Muscle layer of duodenum (tissue), 2 donors: ENCODE results near the gene CCDC93.

ENCODE experiments used
- H3K27ac ChIP-seq: one replicate; pipeline ENCODE4 v1.7.0; 2013; ENCODE audit warnings: mild to moderate bottlenecking, low read length
- H3K27me3 ChIP-seq: one replicate; pipeline ENCODE4 v1.7.0; 2013; ENCODE audit warnings: low read depth, mild to moderate bottlenecking, control low read depth, low read length
- H3K36me3 ChIP-seq, 2 donors: one replicate each; pipeline ENCODE4 v1.7.0; 2013; ENCODE audit warnings: low read length in 2 of 2, control low read depth in 1 of 2, mild to moderate bottlenecking in 1 of 2; ENCODE audit not compliant: insufficient read depth in 2 of 2, control insufficient read depth in 1 of 2
- H3K4me1 ChIP-seq, 2 donors: one replicate each; pipeline ENCODE4 v1.7.0; 2013; ENCODE audit warnings: low read length in 2 of 2, mild to moderate bottlenecking in 2 of 2, control low read depth in 1 of 2, moderate library complexity in 1 of 2; ENCODE audit not compliant: insufficient read depth in 2 of 2, control insufficient read depth in 1 of 2
- H3K4me3 ChIP-seq, 2 donors: one replicate each; pipeline ENCODE4 v1.7.0; 2013; ENCODE audit warnings: low read length in 2 of 2, low read depth in 1 of 2, mild to moderate bottlenecking in 1 of 2
- H3K9me3 ChIP-seq, 2 donors: one replicate each; pipeline ENCODE4 v1.7.0; 2013; ENCODE audit warnings: low read length in 2 of 2, control low read depth in 1 of 2, mild to moderate bottlenecking in 1 of 2; ENCODE audit not compliant: control insufficient read depth in 1 of 2
- donor health status: healthy.

Gene CCDC93

DNA sequence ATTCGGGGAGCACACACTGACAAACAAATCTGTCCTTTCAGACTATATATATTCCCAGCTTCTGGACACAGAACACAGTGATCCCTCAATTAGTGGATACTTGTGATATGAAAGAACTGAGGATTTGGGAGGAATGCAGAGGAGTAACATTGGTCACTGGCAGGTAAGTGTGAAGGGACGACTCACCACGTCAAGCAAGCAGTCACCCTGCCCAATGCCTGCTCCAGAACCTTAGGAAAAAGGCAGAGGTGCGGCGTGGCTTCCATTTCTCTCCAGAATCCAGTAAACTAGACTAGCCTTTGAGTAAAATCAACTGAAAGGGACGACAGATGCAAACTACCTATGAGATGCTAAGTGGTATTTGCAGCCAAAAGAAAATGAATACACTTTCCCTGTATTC, 1.1 kb downstream of the CCDC93 start:
- Histone ChIP-seq H3K4me1 (peaks cover 0 to 23% of the 10 kb centered on the region in 2 donors), H3K27me3 (no peaks in the 10 kb centered on the region), H3K4me3 (peak overlapping the region; percentile 74 to 99), H3K27ac (no peak overlapping the region), H3K9me3 (no peaks in the 10 kb centered on the region), H3K36me3 (peaks cover 9 to 15% of the 10 kb centered on the region in 2 donors)

DNA sequence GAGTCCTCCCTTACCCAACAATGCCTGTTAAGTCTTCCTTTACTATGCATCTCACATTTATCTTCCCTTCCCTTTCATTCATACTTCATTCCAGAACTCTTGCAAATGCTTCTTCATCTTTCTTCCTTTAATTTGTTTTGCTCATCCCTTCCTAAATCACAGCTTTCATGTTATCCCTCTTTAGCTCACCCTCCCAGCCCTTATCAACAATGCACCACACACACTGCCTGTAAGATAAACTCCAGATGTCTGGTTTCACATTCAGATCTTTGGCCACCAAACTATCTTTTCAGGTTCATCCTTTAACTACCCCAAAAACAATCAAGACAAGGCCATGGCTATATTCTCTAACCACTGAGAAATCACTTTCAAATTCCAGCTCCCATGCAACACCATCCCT, 3.4 kb downstream of the CCDC93 start:
- Histone ChIP-seq H3K36me3 (peaks cover 21 to 35% of the 10 kb centered on the region in 2 donors), H3K4me1 (peaks cover 0 to 23% of the 10 kb centered on the region in 2 donors), H3K9me3 (no peaks in the 10 kb centered on the region), H3K4me3 (no peak overlapping the region), H3K27ac (no peak overlapping the region), H3K27me3 (no peaks in the 10 kb centered on the region)

DNA sequence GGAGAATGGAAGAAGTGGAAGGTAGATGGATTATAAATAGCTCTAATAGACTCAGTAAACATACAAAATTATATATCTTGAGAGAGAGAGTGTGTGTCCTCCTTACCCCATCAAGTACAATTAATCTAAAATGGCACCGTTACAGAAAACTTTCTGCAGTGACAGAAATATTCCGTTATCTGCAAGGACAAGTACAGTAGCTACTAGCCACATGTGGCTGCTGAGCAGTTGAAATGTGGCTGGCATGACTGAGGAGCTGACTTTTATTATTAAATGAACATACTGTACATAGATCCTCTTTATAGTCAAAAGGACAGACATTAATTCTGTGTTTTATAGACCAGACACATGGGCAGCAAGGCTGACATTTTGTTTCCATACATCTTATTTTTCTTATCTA, 7.0 kb downstream of the CCDC93 start:
- H3K27me3 ChIP-seq, result no peaks in the 10 kb centered on the region
- no peaks in the 10 kb centered on the region for H3K9me3 ChIP-seq
- H3K36me3 ChIP-seq, result peaks cover 47 to 51% of the 10 kb centered on the region in 2 donors
- no peak overlapping the region for H3K27ac ChIP-seq
- peaks cover 0 to 17% of the 10 kb centered on the region in 2 donors for H3K4me1 ChIP-seq
- H3K4me3 ChIP-seq, result no peak overlapping the region

DNA sequence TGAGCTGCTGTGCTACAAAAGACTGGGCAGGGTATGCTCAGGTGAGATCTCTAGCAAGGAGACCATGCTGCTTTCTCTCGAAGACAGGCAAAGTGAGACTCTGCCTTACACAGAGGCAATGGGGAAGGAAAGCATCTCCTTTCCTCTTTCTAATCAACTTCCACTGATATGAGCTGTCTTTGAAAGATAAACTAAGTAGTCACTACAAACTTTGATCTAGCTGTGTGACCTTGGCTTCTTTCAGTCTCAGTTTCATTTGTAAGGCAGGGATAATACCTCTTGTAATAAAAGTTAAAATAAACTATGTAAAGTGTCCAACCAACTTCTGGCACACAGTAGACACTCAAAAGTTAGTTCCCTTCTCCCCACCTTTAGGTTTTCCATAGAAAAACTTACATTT, 7.5 kb downstream of the CCDC93 start:
- peaks cover 0 to 12% of the 10 kb centered on the region in 2 donors for H3K4me1 ChIP-seq
- H3K9me3 ChIP-seq, result no peaks in the 10 kb centered on the region
- no peak overlapping the region for H3K4me3 ChIP-seq
- no peak overlapping the region for H3K27ac ChIP-seq
- H3K27me3 ChIP-seq, result no peaks in the 10 kb centered on the region
- peaks cover 52 to 57% of the 10 kb centered on the region in 2 donors for H3K36me3 ChIP-seq

DNA sequence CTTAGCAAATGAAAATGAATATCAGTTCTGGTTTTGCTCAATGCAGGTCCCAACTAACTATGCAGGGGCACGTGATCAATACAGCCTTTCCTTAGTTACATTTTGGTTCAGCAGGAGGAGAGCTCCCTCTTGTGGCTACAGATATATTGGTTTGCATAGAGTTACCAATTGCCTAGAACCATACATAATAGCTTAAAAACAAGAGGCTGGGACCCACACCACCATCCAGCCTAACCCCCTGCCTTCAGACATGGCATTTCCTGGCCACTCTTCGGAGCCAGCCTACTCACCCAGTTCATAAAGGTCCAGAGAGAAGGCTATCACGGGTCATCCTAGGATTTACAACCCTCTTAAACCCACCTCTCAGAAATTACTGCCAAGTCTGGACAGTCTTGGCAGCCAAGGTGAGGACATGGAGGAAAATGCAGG, 10.5 kb downstream of the CCDC93 start:
- H3K27ac ChIP-seq, result no peak overlapping the region
- H3K4me3 ChIP-seq, result no peak overlapping the region
- peaks cover 68 to 75% of the 10 kb centered on the region in 2 donors for H3K36me3 ChIP-seq
- H3K27me3 ChIP-seq, result no peaks in the 10 kb centered on the region
- peaks cover 0 to 12% of the 10 kb centered on the region in 2 donors for H3K4me1 ChIP-seq
- H3K9me3 ChIP-seq, result no peaks in the 10 kb centered on the region

DNA sequence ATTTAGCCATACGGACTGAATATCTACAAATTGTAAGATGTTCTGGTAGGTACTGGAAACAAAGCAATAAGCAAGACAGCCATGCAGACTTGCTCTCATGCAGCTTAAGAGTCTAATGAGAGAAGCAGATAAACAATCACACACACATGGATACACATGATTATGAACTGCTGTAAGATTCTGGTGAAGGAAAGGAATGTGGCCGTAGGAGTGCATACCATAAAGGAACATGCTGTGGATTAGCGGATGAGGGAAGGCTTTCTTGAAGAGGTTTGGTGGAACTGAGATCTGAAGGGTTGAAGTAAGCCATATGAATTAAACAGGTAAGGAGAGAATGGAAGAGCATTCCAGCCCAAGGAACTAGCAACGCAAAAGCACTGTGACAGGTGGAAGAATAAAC, 13.8 kb downstream of the CCDC93 start:
- no peak overlapping the region for H3K27ac ChIP-seq
- H3K36me3 ChIP-seq, result peaks cover 62 to 80% of the 10 kb centered on the region in 2 donors

DNA sequence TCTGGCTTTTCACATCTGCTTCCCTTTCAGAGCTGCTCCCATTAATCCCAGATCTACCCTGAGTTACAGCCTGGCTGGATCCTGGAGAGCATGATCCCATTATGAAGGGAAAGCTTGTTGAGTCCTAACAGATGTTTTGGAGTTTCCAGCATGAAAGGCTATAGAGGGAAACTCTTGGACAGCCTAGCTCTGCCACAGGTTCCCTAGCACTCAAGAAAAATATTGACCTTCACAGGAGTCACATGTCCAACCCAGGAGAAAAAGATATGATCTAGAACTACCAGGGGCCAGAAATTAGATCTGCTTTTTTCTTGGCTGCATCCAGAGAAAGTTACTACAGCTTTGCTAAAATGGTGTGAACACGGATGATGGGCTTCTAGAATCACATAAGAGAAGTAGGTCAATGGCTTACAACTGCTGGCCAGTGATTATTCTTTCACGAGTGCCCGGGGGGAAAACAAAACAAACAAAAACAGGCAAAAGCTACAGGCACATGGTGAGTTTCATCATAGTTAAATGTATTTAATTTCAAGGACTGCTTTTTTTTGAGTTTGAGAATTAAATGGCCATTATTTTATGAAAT, 15.9 kb downstream of the CCDC93 start:
- Histone ChIP-seq H3K4me3 (no peak overlapping the region), H3K27me3 (no peaks in the 10 kb centered on the region), H3K27ac (no peak overlapping the region), H3K9me3 (no peaks in the 10 kb centered on the region), H3K4me1 (peaks cover 0 to 4% of the 10 kb centered on the region in 2 donors), H3K36me3 (peaks cover 66 to 82% of the 10 kb centered on the region in 2 donors)

More for the DNA sequence above, 13.8 kb downstream of the CCDC93 start:
- H3K4me1 ChIP-seq, result peaks cover 0 to 12% of the 10 kb centered on the region in 2 donors
- H3K4me3 ChIP-seq, result no peak overlapping the region
- no peaks in the 10 kb centered on the region for H3K9me3 ChIP-seq
- H3K27me3 ChIP-seq, result no peaks in the 10 kb centered on the region

DNA sequence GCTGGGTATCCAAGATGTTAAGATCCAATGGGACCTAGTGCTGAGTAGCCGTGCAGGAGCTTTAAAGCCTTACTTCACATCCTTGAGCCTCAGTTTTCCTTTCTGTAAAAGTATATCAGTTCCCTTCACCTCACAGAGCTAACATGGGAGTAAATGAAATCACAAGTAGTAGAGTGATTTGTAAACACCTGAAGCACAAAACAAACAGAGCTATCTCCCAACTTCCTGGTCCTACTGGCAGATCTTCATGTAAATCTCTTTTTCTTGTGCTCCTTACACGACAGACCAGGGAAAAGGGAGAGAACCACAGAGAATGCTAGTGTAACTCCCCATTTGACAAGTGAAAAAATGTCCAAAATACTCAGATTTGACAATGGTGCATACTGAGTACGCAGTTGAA, 17.3 kb downstream of the CCDC93 start:
- peaks cover 64 to 77% of the 10 kb centered on the region in 2 donors for H3K36me3 ChIP-seq
- no peaks in the 10 kb centered on the region for H3K9me3 ChIP-seq
- H3K27ac ChIP-seq, result no peak overlapping the region
- H3K27me3 ChIP-seq, result no peaks in the 10 kb centered on the region
- H3K4me3 ChIP-seq, result no peak overlapping the region
- H3K4me1 ChIP-seq, result no peaks in the 10 kb centered on the region

DNA sequence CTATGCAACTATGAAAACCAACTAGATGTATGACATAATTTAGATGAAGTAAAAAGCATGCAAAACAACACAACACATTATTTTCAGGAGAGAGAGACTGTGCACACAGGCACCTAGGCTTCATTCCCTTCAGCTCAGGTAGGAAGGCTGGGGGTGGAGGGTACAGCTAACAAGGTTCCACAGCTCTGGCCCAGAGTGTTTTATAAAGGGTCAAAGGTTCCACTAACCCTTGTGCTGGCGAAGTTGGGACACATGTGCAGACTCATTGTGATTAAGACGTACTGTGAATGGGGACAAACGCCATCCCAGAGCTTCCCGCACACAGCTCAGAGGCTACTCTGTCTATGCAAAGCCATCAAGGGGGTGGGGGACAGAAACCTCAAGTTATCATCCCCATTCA, 19.1 kb downstream of the CCDC93 start:
- no peak overlapping the region for H3K4me3 ChIP-seq
- H3K27me3 ChIP-seq, result no peaks in the 10 kb centered on the region
- peaks cover 62 to 70% of the 10 kb centered on the region in 2 donors for H3K36me3 ChIP-seq

DNA sequence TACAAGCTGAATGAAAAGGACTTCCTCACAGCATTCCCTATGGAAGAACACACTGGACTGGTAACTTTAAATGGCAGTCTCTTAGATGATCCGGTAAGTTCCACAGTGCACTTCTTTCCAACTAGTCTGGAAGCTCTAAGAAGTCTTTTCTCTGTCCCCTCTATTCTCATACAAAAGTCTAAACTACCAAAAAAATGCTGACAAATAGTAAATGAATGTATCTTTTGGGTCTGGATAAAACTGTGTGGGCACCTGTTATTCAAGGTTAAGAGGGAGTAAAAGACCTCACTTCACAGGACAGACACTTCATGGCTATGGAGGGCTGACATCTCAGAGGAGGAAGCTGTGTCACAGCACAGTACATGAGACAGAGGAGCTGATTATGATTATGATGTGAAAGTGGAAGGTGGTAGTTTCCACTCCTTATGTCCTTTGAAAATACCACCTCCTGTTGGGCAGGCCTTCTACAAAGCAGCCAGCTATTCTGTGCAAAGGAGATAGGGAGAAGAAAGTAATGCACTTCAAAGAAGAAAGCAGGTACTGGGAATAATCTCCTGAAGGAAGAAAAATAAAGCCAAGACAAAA, 23.9 kb downstream of the CCDC93 start:
- Histone ChIP-seq H3K4me3 (no peak overlapping the region), H3K36me3 (peaks cover 36 to 49% of the 10 kb centered on the region in 2 donors), H3K27me3 (no peaks in the 10 kb centered on the region), H3K9me3 (no peaks in the 10 kb centered on the region), H3K27ac (no peak overlapping the region), H3K4me1 (no peaks in the 10 kb centered on the region)

More for the DNA sequence above, 19.1 kb downstream of the CCDC93 start:
- H3K9me3 ChIP-seq, result no peaks in the 10 kb centered on the region
- no peak overlapping the region for H3K27ac ChIP-seq
- no peaks in the 10 kb centered on the region for H3K4me1 ChIP-seq

DNA sequence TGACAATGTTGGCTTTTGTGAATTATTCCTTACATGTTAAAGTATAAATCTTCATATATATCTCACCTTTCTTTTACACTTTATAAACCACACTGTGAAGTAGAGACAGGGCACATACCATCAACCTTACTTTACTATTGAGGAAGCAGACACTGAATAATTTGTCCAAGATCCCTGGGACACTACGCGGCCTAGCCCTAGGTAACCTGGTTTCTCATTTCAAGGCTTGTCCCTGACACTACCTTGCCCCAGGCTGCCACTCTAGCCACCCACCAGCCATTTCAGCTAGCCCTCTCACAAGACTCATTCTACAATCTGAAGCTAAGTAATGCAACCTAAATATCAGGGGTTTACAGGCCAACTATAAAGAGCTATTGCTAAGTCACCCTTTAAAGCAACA, 26.7 kb downstream of the CCDC93 start:
- no peaks in the 10 kb centered on the region for H3K4me1 ChIP-seq
- peaks cover 17 to 30% of the 10 kb centered on the region in 2 donors for H3K36me3 ChIP-seq
- no peaks in the 10 kb centered on the region for H3K27me3 ChIP-seq

DNA sequence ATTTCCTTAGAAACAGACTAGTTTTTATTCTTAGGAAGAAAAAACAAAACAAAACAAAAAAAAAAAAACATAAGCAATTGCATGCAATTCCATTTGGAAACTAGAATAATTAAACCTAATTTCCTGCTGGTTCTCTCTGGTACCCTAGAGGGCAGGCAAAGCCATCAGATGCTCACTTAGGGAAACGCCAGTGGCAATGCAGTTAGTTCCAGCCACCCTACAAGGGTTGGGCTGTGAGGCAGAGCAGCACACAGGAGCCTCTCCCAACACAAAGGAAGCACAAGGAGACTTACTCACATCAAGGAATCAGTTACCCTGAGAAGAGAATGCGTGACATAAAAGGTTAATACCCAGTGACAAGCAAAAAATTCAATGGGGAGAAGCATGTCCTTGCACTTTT, 28.8 kb downstream of the CCDC93 start:
- Histone ChIP-seq H3K27ac (no peak overlapping the region), H3K36me3 (peaks cover 14 to 28% of the 10 kb centered on the region in 2 donors), H3K4me1 (peaks cover 0 to 1% of the 10 kb centered on the region in 2 donors)

More for the DNA sequence above, 26.7 kb downstream of the CCDC93 start:
- no peaks in the 10 kb centered on the region for H3K9me3 ChIP-seq
- no peak overlapping the region for H3K4me3 ChIP-seq
- no peak overlapping the region for H3K27ac ChIP-seq

More for the DNA sequence above, 28.8 kb downstream of the CCDC93 start:
- no peaks in the 10 kb centered on the region for H3K9me3 ChIP-seq
- H3K4me3 ChIP-seq, result no peak overlapping the region
- H3K27me3 ChIP-seq, result no peaks in the 10 kb centered on the region
